Fibroblast of gingiva (primary cell): Measurements from ENCODE around the gene SSBP2.
"Not testable (repeated sequence)": the region's sequence is repeated elsewhere in the genome, so short reads cannot be mapped to it uniquely, and the experiment has no call there.

Source experiments
- DNase-seq: peaks from one replicate; pipeline ENCODE4 v3.0.0-alpha.2; 2011; ENCODE audit warnings: low read depth

SSBP2 gene

GRCh38 chr5:81522571-81522970, 228.3 kb downstream of the SSBP2 start:
- DNase-seq: no peak

- no peak for DNase-seq
Measured at GRCh38 chr5:81520769-81521168, 230.1 kb downstream of the SSBP2 start.

- no peak for DNase-seq
Measured at GRCh38 chr5:81519217-81519905, 231.5 kb downstream of the SSBP2 start.

GRCh38 chr5:81517462-81517861, 233.4 kb downstream of the SSBP2 start:
- DNase-seq: peak; percentile 12

GRCh38 chr5:81516091-81516490, 234.8 kb downstream of the SSBP2 start:
- DNase-seq: no peak

- DNase-seq: no peak
Measured at GRCh38 chr5:81513982-81514381, 236.9 kb downstream of the SSBP2 start.

GRCh38 chr5:81513473-81513872, 237.4 kb downstream of the SSBP2 start:
- no peak for DNase-seq

GRCh38 chr5:81506900-81507588, 243.9 kb downstream of the SSBP2 start:
- DNase-seq: peak; percentile 89

GRCh38 chr5:81506378-81506777, 244.5 kb downstream of the SSBP2 start:
- no peak for DNase-seq

- DNase-seq: no peak
Measured at GRCh38 chr5:81505672-81506071, 245.2 kb downstream of the SSBP2 start.

GRCh38 chr5:81503602-81504001, 247.3 kb downstream of the SSBP2 start:
- DNase-seq: not testable (repeated sequence)

GRCh38 chr5:81495286-81495685, 255.6 kb downstream of the SSBP2 start:
- DNase-seq: no peak

- DNase-seq: no peak
Measured at GRCh38 chr5:81488862-81489261, 262.0 kb downstream of the SSBP2 start.

GRCh38 chr5:81486711-81487110, 264.2 kb downstream of the SSBP2 start:
- no peak for DNase-seq

- DNase-seq: no peak
Measured at GRCh38 chr5:81482595-81482994, 268.3 kb downstream of the SSBP2 start.

- not testable (repeated sequence) for DNase-seq
Measured at GRCh38 chr5:81473395-81473794, 277.5 kb downstream of the SSBP2 start.

GRCh38 chr5:81469676-81470075, 281.2 kb downstream of the SSBP2 start:
- no peak for DNase-seq

GRCh38 chr5:81450940-81451339, 300.0 kb downstream of the SSBP2 start:
- DNase-seq: peak; percentile 22

GRCh38 chr5:81435023-81435422, 315.9 kb downstream of the SSBP2 start:
- no peak for DNase-seq

- DNase-seq: no peak
Measured at GRCh38 chr5:81429985-81430384, 320.9 kb downstream of the SSBP2 start.

GRCh38 chr5:81429363-81429762, 321.5 kb downstream of the SSBP2 start:
- no peak for DNase-seq

GRCh38 chr5:81428861-81429260, 322.0 kb downstream of the SSBP2 start:
- DNase-seq: no peak

- DNase-seq: peak; percentile 65
Measured at GRCh38 chr5:81428446-81428845, 322.5 kb downstream of the SSBP2 start.

- peak; percentile 26 for DNase-seq
Measured at GRCh38 chr5:81427566-81427965, 323.3 kb downstream of the SSBP2 start.
